Hepatocyte (in vitro differentiated cells): ENCODE results near the gene ESPNL.

ENCODE experiments used
- EZH2 ChIP-seq: fragments of 200-600 bp; sonication (generic); IDR thresholded peaks from 2 replicates; pipeline ENCODE4 v1.6.1; 2016; ENCODE audit warnings: antibody characterized with exemption, mild to moderate bottlenecking, borderline replicate concordance
- TF ChIP-seq, protein P1 (sequence below): fragments of 200-600 bp; sonication (generic); IDR thresholded peaks from 2 replicates; pipeline ENCODE4 v1.5.1; 2016; ENCODE audit warnings: antibody characterized with exemption, mild to moderate bottlenecking; ENCODE audit not compliant: poor library complexity

DNA sequence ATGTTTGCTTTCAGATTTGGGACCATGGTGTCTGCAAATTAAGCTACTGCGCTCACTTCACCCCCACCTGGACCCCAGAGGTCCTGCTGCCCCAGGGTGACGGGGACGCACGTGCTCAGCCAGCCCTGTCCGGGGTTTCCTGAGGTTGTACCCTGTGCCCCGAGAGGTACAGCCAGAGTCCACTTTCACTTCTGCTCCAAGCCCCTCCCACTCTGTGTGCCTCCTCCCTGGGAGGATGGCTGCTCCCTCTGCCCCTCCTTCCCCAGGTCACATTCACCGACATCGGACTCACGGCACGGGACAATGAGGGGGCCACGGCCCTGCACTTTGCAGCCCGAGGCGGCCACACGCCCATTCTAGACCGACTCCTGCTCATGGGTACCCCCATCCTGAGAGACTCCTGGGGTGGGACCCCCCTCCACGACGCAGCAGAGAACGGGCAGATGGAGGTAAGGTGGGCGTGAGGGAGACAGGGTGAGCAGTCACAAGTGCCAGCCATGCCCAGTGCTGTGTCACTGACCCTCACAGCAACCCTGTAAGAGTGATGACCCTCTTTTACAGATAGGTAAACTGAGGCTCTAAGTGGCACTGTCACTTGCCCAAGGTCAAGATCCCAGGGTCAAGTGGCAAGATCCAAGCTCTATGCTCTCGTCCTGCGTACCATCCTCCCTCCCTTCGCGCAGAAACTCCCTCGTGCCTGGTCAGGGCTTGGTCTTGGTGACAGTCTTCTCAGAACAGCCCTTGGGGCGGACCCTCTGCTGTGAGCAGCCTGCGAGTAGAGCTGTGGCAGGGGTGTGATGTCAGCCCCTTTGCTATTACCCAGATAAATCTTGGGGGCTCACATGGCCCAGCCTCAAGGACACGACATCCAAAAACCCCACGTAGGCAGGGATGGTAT lies 7.6 kb downstream of the ESPNL start:
- TF ChIP-seq, protein P1, sequence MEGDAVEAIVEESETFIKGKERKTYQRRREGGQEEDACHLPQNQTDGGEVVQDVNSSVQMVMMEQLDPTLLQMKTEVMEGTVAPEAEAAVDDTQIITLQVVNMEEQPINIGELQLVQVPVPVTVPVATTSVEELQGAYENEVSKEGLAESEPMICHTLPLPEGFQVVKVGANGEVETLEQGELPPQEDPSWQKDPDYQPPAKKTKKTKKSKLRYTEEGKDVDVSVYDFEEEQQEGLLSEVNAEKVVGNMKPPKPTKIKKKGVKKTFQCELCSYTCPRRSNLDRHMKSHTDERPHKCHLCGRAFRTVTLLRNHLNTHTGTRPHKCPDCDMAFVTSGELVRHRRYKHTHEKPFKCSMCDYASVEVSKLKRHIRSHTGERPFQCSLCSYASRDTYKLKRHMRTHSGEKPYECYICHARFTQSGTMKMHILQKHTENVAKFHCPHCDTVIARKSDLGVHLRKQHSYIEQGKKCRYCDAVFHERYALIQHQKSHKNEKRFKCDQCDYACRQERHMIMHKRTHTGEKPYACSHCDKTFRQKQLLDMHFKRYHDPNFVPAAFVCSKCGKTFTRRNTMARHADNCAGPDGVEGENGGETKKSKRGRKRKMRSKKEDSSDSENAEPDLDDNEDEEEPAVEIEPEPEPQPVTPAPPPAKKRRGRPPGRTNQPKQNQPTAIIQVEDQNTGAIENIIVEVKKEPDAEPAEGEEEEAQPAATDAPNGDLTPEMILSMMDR, result no peak
- TF ChIP-seq EZH2, result no peak
